CD4-positive, alpha-beta T cell treated with Interleukin-6 for 4 hours (primary cell): ENCODE measurements around the gene EVA1B.

ENCODE experiments used
- DNase-seq: peaks from one replicate; pipeline ENCODE4 v3.0.0-alpha.2; 2020; ENCODE audit warnings: mixed read lengths

EVA1B gene

GRCh38 chr1:36307601-36308330 lies 15.7 kb downstream of the EVA1B start:
- DNase-seq: no peak

GRCh38 chr1:36306902-36307456 lies 16.5 kb downstream of the EVA1B start:
- DNase-seq: peak; percentile 96

- peak; percentile 62 for DNase-seq
Measured at GRCh38 chr1:36306210-36306901, 17.1 kb downstream of the EVA1B start, which contains the start of gene SH3D21. TSS of gene SH3D21 (plus strand) at chr1:36306368. CDS start at chr1:36306421, 53 bp downstream.

GRCh38 chr1:36305915-36306209 lies 17.6 kb downstream of the EVA1B start:
- no peak for DNase-seq

DNA sequence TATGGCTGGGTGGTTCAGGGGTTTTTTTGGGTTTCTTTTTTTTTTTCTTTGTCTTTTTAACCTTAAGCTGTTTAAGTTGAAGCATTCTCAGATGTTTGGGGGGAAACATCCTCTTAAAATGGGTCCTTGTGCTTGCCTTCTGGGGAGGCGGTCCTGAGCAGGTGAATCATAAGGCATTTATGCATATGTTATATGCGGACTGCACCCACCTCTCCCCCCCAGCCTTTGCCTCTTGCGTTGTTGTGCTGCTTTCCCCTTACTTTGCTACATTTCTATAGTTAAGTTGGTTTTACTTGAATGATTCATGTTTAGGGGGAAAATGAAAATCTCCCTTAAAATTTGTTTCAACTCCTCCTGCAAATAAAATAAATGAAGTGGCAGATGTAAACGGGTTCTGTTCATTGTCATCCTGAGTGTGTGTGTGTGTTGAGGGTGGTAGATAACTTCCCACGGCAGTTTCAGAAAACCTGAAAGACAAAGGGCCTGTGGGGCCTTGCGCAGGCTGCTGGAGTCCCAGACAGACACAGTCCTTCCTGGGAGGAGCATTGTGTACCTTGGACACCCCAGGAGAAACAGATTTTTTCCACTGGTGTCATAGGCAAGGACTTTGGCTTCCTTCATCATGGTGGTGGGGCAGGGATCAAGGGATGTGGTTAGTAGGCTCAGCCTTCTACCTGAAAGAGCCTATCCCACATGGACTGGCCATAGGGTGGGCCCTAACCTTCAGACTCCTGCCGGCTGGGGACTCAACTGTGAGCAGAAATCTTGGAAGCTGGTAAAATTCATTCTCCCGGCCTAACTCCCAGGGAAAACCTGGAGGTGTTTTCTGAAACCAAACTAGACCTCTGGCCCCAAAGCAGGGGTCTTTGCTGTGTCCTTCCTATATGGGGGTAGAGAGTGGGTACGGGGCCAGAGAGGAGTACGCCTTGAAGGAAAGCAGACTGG lies 18.2 kb downstream of the EVA1B start:
- DNase-seq: no peak

DNA sequence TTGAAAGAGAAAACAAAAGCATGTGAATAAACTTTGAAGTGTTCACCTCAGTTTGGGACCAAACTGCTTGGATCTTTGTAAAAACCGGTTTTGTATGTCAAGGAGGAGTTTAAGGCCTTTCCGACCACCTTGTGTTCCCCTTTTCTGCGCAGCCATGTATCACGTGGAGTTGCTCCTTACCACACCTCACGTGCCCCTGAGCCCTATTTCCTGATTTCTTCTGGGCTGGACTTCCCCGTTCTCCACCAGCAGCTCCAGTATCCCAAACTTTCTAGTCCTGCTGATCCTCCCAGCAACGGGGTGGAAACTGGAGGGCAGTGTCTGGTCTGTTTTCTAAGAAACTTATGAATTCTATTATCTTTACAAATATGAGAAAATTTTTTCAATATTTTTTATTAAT lies 18.9 kb downstream of the EVA1B start:
- DNase-seq: no peak

- no peak for DNase-seq
Measured at GRCh38 chr1:36303650-36304360, 19.6 kb downstream of the EVA1B start.

DNA sequence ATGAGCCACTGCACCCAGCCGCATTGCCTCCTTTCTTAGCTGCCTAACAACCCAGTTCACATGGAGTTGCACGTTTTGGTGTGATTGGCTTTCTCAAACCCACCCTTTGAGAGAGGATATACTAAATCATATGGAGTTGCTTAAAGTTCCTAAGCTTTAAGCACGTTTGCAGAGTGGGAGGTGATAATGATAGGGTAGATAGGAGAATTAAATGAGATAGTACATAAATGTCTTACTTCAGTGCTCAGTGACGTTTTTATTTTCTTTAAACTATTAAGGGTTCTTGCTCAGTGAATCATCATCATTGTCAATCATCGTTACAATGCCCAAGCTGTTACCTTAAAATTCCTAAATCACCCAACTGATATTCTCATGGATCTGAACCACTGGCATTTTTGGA lies 20.2 kb downstream of the EVA1B start:
- no peak for DNase-seq

DNA sequence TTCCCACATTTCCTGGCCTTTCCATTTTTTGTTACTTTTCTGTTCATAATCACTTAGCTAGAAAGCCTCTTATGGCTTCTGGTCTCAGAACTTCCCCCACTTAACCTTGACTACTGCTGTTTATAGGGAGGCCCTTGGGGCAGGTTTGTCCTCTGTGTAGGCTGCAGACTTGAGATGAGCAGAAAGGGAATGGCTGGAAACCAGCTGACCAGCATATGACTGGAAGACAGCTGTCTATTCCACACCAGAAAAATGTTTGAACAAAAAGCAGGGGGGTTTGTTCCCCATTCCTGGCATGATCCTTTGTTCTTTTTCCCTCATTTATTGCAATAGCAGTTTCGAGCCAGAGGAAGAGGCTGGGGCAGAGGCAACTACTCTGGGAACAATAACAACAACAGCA lies 22.2 kb downstream of the EVA1B start:
- DNase-seq: no peak

DNA sequence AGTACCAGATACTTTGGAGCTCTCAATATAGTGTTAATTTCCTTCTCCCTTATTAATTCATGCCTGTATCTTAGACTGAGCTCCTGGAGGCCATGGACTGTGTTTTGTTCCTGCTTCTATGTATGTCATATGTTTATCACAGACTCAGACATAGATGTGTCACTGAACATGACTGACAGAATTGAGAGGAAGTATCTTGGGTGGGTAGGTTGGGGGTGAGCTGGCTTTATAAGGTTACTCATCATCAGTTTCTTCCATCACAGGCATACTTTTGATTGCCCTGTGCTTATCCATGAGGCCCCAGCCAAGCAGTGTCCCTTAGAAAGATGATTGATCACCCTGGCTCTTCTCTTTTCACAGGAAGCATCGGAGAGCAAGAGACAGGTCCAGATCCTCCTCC lies 22.9 kb downstream of the EVA1B start:
- DNase-seq: no peak

DNA sequence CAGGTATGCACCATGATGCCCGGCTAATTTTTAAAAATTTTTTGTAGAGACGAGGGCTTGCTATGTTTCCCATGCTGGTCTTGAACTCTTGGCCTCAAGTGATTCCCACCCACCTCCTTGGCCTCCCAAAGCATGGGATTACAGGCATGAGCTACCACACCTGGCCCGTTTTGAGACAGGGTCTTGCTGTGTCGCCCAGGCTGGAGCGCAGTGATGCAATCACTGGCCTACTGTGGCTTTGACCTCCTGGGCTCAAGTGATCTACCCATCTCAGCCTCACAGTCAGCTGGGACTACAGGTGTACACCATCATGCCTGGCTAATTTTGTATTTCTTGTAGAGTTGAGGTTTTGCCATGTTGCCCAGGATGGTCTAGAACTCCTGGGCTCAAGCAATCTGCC lies 24.8 kb downstream of the EVA1B start:
- no peak for DNase-seq

DNA sequence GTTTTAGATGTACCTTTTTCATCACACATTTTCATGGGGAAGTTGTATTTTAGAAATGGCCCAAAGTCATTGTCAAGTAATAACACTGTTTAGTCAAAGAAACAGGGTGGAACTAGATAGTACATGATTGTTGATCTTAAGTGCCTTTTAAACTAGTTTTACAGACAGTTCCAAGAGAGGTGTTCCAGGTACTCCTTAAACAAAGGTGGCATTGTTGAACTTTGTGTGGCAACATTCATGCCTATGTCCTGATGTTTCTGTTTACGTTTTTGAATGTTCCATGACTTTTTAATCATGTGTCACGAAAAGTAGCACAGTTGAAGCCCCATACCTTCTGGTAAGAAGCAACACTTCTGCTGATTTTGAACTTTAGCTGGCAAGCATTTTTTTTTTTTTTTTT lies 26.4 kb downstream of the EVA1B start:
- no peak for DNase-seq

DNA sequence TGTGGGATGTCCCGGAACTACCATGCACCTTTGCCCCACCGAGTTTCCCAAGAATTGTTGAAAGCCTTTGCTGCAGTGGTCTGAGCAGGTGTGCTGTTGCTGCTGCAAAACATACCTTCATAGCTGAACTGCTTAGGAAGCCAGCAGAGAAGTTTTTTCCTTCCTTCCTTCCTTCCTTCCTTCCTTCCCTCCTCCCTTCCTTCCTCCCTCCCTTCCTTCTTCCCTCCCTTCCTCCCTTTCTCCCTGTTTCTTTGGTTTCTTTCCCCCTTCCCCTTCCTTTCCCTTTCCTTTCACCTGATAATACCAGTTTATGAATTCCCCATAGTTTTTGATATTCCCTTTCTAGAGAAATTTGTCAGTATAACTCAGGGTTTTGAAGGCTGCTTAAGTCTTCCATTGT lies 28.1 kb downstream of the EVA1B start:
- DNase-seq: no peak

DNA sequence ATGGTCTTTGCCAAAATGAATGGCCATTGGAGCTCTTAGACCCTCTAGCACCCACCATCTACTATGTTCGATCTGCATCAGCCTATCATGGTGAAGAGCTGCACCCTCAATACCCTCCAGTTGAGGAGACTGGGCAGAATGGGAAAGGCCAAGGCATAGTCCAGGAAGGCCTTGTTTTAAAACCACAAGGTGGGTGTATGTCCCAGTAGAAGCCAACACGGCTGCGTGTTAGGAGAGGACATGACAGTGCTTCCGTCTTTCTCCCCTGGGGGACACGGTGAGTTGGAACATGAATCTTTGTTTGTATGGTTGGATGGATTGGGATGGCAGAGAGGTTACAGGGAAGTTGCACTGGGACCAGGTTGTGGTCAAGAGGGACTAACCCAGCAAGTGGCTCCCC lies 35.9 kb downstream of the EVA1B start:
- no peak for DNase-seq

DNA sequence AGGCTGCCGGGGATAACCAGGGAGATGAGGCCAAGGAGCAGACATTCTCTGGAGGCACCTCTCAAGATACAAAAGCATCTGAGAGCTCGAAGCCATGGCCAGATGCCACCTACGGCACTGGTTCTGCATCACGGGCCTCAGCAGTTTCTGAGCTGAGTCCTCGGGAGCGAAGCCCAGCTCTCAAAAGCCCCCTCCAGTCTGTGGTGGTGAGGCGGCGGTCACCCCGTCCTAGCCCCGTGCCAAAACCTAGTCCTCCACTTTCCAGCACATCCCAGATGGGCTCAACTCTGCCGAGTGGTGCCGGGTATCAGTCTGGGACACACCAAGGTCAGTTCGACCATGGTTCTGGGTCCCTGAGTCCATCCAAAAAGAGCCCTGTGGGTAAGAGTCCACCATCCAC lies 36.6 kb downstream of the EVA1B start:
- no peak for DNase-seq

GRCh38 chr1:36285443-36286101 lies 37.9 kb downstream of the EVA1B start:
- peak; percentile 73 for DNase-seq

- DNase-seq: no peak
Measured at GRCh38 chr1:36284517-36284916, 38.9 kb downstream of the EVA1B start.

GRCh38 chr1:36284061-36284460 lies 39.4 kb downstream of the EVA1B start:
- no peak for DNase-seq

- no peak for DNase-seq
Measured at GRCh38 chr1:36279789-36280296, 43.6 kb downstream of the EVA1B start.

DNA sequence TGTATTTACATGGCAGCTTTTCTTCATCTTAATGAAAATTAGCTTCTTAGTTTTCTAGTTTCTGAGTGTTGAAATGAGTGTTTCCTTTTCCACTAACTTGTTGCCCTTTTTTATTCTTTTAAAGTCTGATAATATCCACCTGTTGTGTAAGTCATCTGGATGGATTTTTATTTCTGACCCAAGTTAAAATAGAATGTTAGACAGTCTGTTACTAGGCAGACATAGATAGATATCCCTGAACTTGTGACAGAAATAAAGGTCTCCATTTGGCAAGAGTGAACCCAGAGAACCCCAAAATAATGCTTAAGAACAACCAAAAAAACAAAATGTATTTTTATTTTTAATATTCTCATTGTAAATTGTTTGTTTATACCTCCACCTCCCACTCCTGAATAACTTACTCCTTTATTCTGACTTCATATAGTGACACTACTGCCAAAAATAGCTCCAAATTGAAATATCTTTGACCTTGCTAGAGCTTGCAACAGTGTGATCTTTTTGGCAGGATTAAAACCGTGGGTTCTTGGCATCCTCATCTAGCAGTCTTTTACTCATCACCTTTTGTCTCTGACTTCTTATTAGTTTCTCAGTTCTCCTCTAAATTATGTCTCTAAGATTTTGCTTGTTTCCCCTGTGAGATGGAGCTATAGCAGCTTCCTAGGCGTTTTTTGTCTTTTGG lies 44.2 kb downstream of the EVA1B start:
- DNase-seq: no peak

- no peak for DNase-seq
Measured at GRCh38 chr1:36276688-36277087, 46.8 kb downstream of the EVA1B start.
